H1 (cell line): ENCODE results near the gene AKT1. TPM values are rescaled to one million over a fixed set of nuclear protein-coding genes. Genes with fewer than 3 reads are reported as not detected.

Source experiments
- BRCA1 ChIP-seq: IDR thresholded peaks from 2 replicates; pipeline ENCODE4 v1.6.1; 2012; ENCODE audit warnings: low read depth, low read length, improper control_type of control experiment
- CBX8 ChIP-seq: fragments of 300-800, 300-1000 bp; sonication (generic); IDR thresholded peaks from 2 replicates; pipeline ENCODE4 v1.7.1; 2016; ENCODE audit warnings: low read depth, low read length, borderline replicate concordance
- CEBPB ChIP-seq: IDR thresholded peaks from 2 replicates; pipeline ENCODE4 v1.6.1; 2012; ENCODE audit warnings: low read depth, low read length
- EGR1 ChIP-seq: IDR thresholded peaks from 2 replicates; pipeline ENCODE4 v1.6.1; 2011; ENCODE audit warnings: low read depth, low read length, borderline replicate concordance
- KDM5A ChIP-seq: fragments of 200-600 bp; IDR thresholded peaks from 2 replicates; pipeline ENCODE4 v1.7.1; 2012; ENCODE audit warnings: mild to moderate bottlenecking, low read length, inconsistent platforms, mixed read lengths
- SP4 ChIP-seq: IDR thresholded peaks from 2 replicates; pipeline ENCODE4 v1.6.1; 2012; ENCODE audit warnings: low read length, inconsistent platforms
- SUZ12 ChIP-seq: fragments of 200-600 bp; sonication (generic); IDR thresholded peaks from 2 replicates; pipeline ENCODE4 v1.6.1; 2012; ENCODE audit warnings: mild to moderate bottlenecking, inconsistent platforms, low read length, moderate library complexity, mixed read lengths
- TAF7 ChIP-seq: optimal IDR thresholded peaks from 2 replicates; pipeline ENCODE3; 2011; ENCODE audit warnings: low read depth, mild to moderate bottlenecking, inconsistent platforms, low read length, moderate library complexity, borderline replicate concordance
- TEAD4 ChIP-seq: IDR thresholded peaks from 2 replicates; pipeline ENCODE4 v1.6.1; 2012; ENCODE audit warnings: low read depth, low read length, inconsistent platforms, mixed read lengths
- ZNF274 ChIP-seq: IDR thresholded peaks from 2 replicates; pipeline ENCODE4 v1.7.0; 2012; ENCODE audit warnings: low read length, borderline replicate concordance; ENCODE audit errors: extremely low read depth
- polyA plus RNA-seq, 7 experiments: library from polyadenylated mRNA; depleted of rRNA in 3 of 7; stranded (reverse) in 5 of 7; unstranded in 2 of 7; fragments of >200 nt in 5 of 7; fragments of 200-250 nt in 2 of 7; gene quantifications; 1 replicate in 5 of 7; 2 replicates in 1 of 7; 4 replicates in 1 of 7; pipeline versions ENCODE4 v1.2.1 to v1.2.3, GENCODE V29; 2011 to 2013; ENCODE audit warnings: missing spikeins in 2 of 7, mixed read lengths in 2 of 7
- total RNA-seq: library from RNA; stranded (reverse); fragmentation: NEBNext Ultra II Directional; extraction: Animal tissue kit (Norgen Biotek cat#: 25700); gene quantifications from 2 replicates; pipeline ENCODE4 v1.2.1, GENCODE V29; 2021

The AKT1 gene
- total and polyA plus RNA-seq, 2 of the 8 experiments (the other 6 are each of a cell fraction or from before 2014, with no cell fraction given) = 68.1 to 71.5 TPM

- TF ChIP-seq TAF7 (no peak), BRCA1 (no peak), ZNF274 (no peak), CEBPB (no peak), TEAD4 (no peak), EGR1 (no peak), SUZ12 (no peak), CBX8 (no peak), KDM5A (no peak), SP4 (no peak)
Observed at GRCh38 chr14:104788161-104788818, 7.3 kb downstream of the AKT1 start (continued).
